Lower lobe of right lung (tissue), 2 donors: ENCODE data around the gene GNB1L. TPM values are rescaled to one million over a fixed set of nuclear protein-coding genes. Genes with fewer than 3 reads are reported as not detected.

Source experiments
- ATAC-seq, 2 donors: fragments of 200-7000 bp; cut with Tn5 transposase; one replicate each; pipeline ENCODE4 v1.9.1; 2020 to 2022; ENCODE audit warnings: mild to moderate bottlenecking in 2 of 2, moderate library complexity in 2 of 2
- DNase-seq: peaks from one replicate; pipeline ENCODE4 v3.0.0-alpha.2; 2020
- H3K27ac ChIP-seq: fragments of 200-600 bp; one replicate; pipeline ENCODE4 v1.8.0; 2022
- H3K27me3 ChIP-seq: fragments of 200-600 bp; one replicate; pipeline ENCODE4 v1.8.0; 2022; ENCODE audit warnings: low read depth
- H3K36me3 ChIP-seq: fragments of 200-600 bp; one replicate; pipeline ENCODE4 v1.8.0; 2022; ENCODE audit warnings: mild to moderate bottlenecking
- H3K4me1 ChIP-seq: fragments of 200-600 bp; one replicate; pipeline ENCODE4 v1.8.0; 2022
- H3K4me3 ChIP-seq: fragments of 200-600 bp; one replicate; pipeline ENCODE4 v1.8.0; 2022; ENCODE audit warnings: mild to moderate bottlenecking
- H3K9me3 ChIP-seq: fragments of 200-600 bp; one replicate; pipeline ENCODE4 v1.8.0; 2022
- intact Hi-C: fragments of 100-400 bp; cut with DNase I; formaldehyde crosslinking; loops from one replicate; pipeline ENCODE4 v1.11.0; 2022
- total RNA-seq: library from RNA; stranded (reverse); fragmentation: NEBNext Ultra II Directional; extraction: Animal tissue kit (Norgen Biotek cat#: 25700); gene quantifications from one replicate; pipeline ENCODE4 v1.2.1, GENCODE V29; 2021
- TF ChIP-seq, protein P1 (sequence below): fragments of 200-600 bp; IDR thresholded peaks from one replicate; pipeline ENCODE4 v1.8.0; 2022; ENCODE audit warnings: antibody characterized with exemption, mild to moderate bottlenecking
- donor health status: DM: no; HTN: yes; CAD: no; lungs with severe emphysema.

GNB1L gene
- total RNA-seq, 1 donor from 2014 or later = 6.0 TPM

GRCh38 chr22:19789406-19789805, 65.3 kb downstream of the GNB1L start:
- ATAC-seq = no peak
- TF ChIP-seq, protein P1, sequence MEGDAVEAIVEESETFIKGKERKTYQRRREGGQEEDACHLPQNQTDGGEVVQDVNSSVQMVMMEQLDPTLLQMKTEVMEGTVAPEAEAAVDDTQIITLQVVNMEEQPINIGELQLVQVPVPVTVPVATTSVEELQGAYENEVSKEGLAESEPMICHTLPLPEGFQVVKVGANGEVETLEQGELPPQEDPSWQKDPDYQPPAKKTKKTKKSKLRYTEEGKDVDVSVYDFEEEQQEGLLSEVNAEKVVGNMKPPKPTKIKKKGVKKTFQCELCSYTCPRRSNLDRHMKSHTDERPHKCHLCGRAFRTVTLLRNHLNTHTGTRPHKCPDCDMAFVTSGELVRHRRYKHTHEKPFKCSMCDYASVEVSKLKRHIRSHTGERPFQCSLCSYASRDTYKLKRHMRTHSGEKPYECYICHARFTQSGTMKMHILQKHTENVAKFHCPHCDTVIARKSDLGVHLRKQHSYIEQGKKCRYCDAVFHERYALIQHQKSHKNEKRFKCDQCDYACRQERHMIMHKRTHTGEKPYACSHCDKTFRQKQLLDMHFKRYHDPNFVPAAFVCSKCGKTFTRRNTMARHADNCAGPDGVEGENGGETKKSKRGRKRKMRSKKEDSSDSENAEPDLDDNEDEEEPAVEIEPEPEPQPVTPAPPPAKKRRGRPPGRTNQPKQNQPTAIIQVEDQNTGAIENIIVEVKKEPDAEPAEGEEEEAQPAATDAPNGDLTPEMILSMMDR = no peak
- peak; percentile 39 for DNase-seq
- intact Hi-C loops = no loop called here
- H3K9me3 ChIP-seq = peaks cover 3% of the 10 kb centered on the region
- H3K36me3 ChIP-seq = no peaks in the 10 kb centered on the region
- no peak overlapping the region for H3K27ac ChIP-seq
- H3K4me1 ChIP-seq = no peaks in the 10 kb centered on the region
- no peak overlapping the region for H3K4me3 ChIP-seq
- H3K27me3 ChIP-seq = no peaks in the 10 kb centered on the region

DNA sequence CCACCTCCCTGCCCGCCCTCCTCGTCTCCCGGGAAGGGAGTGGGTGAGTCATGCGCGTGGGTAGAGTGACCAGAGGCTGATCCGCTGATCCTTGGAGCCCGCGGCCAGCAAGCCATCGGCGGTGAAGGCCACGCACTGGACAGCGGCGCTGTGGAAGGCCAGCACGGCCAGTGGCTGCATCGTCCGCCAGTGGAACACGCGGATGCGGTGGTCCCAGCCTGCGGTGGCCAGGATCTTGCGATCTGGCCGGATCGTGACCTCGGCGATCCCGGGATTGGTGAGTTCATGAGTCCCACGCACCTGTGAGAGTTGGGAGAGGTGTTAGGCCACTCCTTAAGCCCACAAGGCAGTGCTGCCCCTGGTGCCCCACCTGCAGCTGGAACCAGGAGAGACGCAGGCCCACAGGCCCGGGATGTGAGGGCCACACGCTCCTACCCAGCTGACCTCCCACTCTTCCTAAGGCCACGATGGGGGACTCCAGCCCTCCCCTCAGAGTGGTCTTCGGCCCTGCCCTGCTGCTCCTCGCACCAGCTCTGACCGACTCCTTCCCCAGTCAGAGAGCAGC, 65.9 kb downstream of the GNB1L start:
- intact Hi-C loops = no loop called here
- H3K4me1 ChIP-seq = no peaks in the 10 kb centered on the region
- no peak overlapping the region for H3K27ac ChIP-seq
- DNase-seq (peak; percentile 43), ATAC-seq (no peak)
- no peaks in the 10 kb centered on the region for H3K36me3 ChIP-seq
- peaks cover 3% of the 10 kb centered on the region for H3K9me3 ChIP-seq
- H3K4me3 ChIP-seq = no peak overlapping the region
- H3K27me3 ChIP-seq = peaks cover 2% of the 10 kb centered on the region
- TF ChIP-seq, protein P1 = no peak

- TF ChIP-seq, protein P1 = no peak
- no peak overlapping the region for H3K4me3 ChIP-seq
- H3K27ac ChIP-seq = no peak overlapping the region
- H3K9me3 ChIP-seq = no peaks in the 10 kb centered on the region
- no peak for ATAC-seq
- H3K27me3 ChIP-seq = peaks cover 10% of the 10 kb centered on the region
- no peaks in the 10 kb centered on the region for H3K36me3 ChIP-seq
- no peaks in the 10 kb centered on the region for H3K4me1 ChIP-seq
- intact Hi-C loops = no loop called here
- peak; percentile 30 for DNase-seq
These were observed 66.9 kb downstream of the GNB1L start for GRCh38 chr22:19787849-19788141.

GRCh38 chr22:19786959-19787848, 67.5 kb downstream of the GNB1L start:
- no peak overlapping the region for H3K27ac ChIP-seq
- TF ChIP-seq, protein P1 = no peak
- DNase-seq = peak; percentile 41
- peaks cover 10% of the 10 kb centered on the region for H3K27me3 ChIP-seq
- H3K4me1 ChIP-seq = no peaks in the 10 kb centered on the region
- ATAC-seq = no peak
- H3K4me3 ChIP-seq = no peak overlapping the region
- intact Hi-C loops = no loop called here
- H3K36me3 ChIP-seq = no peaks in the 10 kb centered on the region
- no peaks in the 10 kb centered on the region for H3K9me3 ChIP-seq

DNA sequence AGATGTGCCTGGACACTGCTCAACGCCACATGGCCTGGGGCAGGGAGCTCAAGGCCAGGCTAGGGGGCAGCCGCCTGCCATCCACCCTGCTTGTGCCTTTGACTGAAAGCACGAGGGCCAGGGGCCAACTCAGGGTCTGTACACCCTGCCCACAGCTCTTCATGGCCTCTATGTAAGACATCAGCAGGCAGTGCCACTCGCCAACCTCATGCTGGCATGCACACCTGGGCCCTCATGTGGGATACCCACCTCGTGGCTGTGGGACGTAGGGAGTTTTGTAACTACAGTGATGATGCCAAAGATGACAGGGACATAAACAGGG, 68.4 kb downstream of the GNB1L start:
- Histone ChIP-seq H3K4me1 (no peaks in the 10 kb centered on the region), H3K27me3 (peaks cover 10% of the 10 kb centered on the region), H3K4me3 (no peak overlapping the region), H3K27ac (no peak overlapping the region), H3K36me3 (no peaks in the 10 kb centered on the region), H3K9me3 (no peaks in the 10 kb centered on the region)
- ATAC-seq (no peak), DNase-seq (peak; percentile 39)
- TF ChIP-seq, protein P1 = no peak
- intact Hi-C loops = no loop called here
